ENCODE measurements around the gene MAGI2. TPM values are rescaled to one million over a fixed set of nuclear protein-coding genes. Genes with fewer than 3 reads are reported as not detected.

MAGI2 gene
- total and polyA plus RNA-seq, 2 of the 13 experiments (the other 11 are each of a cell fraction or from before 2014, with no cell fraction given), result 1.5 to 3.8 TPM

DNA sequence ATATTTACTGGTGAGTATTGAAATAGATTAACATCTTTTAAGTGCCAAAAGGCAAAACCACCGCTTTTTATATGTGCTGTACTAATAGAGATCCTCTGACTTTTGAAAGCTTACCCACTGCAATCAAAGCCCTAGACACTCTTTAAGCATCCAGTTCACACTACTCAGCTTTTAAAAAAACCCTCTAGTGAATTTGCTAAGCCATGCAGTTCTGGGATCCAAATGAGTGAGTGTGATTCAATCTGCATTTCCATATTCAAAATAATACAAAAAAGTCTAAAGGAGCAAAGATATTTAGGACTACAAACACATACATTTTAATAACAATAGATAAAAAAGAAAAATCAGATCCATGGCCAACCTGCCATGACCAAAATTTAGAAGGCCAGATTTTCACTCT lies 288.2 kb downstream of the MAGI2 start:
- intact Hi-C loops (cut with micrococcal nuclease; ENCODE audit: unreplicated experiment) (no loop called here), in situ Hi-C loops (cut with HindIII; ENCODE audit: extremely low pct_ligation_motif_present, low pct_unique_long_range_greater_than_20kb) (no loop called here)
- H3K4me3 ChIP-seq (replicated peaks in 1 of 3; ENCODE audit: insufficient read depth in 1 of 3, low read depth in 2 of 3, low read length in 3 of 3), result no peak overlapping the region
- H3K4me1 ChIP-seq (ENCODE audit: insufficient read depth, low read length), result no peaks in the 10 kb centered on the region
- POLR2A ChIA-PET, result no interaction called here
- no peaks in the 10 kb centered on the region for H3K36me3 ChIP-seq (replicated peaks in 1 of 2; ENCODE audit: control insufficient read depth in 1 of 2, insufficient read depth in 2 of 2, low read length in 2 of 2)
- ATAC-seq (no peak), FAIRE-seq (no peak), DNase-seq (ENCODE audit: low spot score) (no peak)
- no peak overlapping the region for H2AFZ ChIP-seq (ENCODE audit: low read length)
- 82% methylated on average over 1 of the region's 1 CpG for WGBS (ENCODE audit: low lambda C conversion rate)
- no peaks in the 10 kb centered on the region; the same call in 1 of the 2 replicates for H3K9me3 ChIP-seq (ENCODE audit: low read length)
- H3K27me3 ChIP-seq (ENCODE audit: control insufficient read depth in 1 of 2, insufficient read depth in 2 of 2, low read length in 2 of 2), result no peaks in the 10 kb centered on the region
- H4K20me1 ChIP-seq (ENCODE audit: insufficient read depth, low read length), result no peaks in the 10 kb centered on the region
- H3K27ac ChIP-seq (ENCODE audit: extremely low read length, insufficient read depth, low read length), result no peak overlapping the region
- TF ChIP-seq, protein P1, sequence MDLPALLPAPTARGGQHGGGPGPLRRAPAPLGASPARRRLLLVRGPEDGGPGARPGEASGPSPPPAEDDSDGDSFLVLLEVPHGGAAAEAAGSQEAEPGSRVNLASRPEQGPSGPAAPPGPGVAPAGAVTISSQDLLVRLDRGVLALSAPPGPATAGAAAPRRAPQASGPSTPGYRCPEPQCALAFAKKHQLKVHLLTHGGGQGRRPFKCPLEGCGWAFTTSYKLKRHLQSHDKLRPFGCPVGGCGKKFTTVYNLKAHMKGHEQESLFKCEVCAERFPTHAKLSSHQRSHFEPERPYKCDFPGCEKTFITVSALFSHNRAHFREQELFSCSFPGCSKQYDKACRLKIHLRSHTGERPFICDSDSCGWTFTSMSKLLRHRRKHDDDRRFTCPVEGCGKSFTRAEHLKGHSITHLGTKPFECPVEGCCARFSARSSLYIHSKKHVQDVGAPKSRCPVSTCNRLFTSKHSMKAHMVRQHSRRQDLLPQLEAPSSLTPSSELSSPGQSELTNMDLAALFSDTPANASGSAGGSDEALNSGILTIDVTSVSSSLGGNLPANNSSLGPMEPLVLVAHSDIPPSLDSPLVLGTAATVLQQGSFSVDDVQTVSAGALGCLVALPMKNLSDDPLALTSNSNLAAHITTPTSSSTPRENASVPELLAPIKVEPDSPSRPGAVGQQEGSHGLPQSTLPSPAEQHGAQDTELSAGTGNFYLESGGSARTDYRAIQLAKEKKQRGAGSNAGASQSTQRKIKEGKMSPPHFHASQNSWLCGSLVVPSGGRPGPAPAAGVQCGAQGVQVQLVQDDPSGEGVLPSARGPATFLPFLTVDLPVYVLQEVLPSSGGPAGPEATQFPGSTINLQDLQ (CRISPR knock-in tag; IDR thresholded peaks at IDR 0.05), result no peak
- TF ChIP-seq, protein P2, sequence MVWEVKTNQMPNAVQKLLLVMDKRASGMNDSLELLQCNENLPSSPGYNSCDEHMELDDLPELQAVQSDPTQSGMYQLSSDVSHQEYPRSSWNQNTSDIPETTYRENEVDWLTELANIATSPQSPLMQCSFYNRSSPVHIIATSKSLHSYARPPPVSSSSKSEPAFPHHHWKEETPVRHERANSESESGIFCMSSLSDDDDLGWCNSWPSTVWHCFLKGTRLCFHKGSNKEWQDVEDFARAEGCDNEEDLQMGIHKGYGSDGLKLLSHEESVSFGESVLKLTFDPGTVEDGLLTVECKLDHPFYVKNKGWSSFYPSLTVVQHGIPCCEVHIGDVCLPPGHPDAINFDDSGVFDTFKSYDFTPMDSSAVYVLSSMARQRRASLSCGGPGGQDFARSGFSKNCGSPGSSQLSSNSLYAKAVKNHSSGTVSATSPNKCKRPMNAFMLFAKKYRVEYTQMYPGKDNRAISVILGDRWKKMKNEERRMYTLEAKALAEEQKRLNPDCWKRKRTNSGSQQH (CRISPR knock-in tag; IDR thresholded peaks at IDR 0.05; ENCODE audit: low read depth), result no peak
- TF ChIP-seq HDAC6 (IDR thresholded peaks at IDR 0.05; ENCODE audit: low read depth, low read length) (no peak), MBD4 (IDR thresholded peaks at IDR 0.05; ENCODE audit: borderline replicate concordance, low read length) (no peak), ZNF772 (CRISPR knock-in tag; IDR thresholded peaks at IDR 0.05) (no peak)
- no TSS peak for BruUV-seq (replicated peaks)
- H3K79me2 ChIP-seq (ENCODE audit: insufficient read depth, low read length), result no peaks in the 10 kb centered on the region
- CTCF ChIA-PET (ENCODE audit: low intra/inter-chr PET ratio, low total read pairs), result no interaction called here
- H3K9ac ChIP-seq (ENCODE audit: insufficient read depth, low read depth, low read length), result no peak overlapping the region
- no peak overlapping the region for H3K4me2 ChIP-seq (ENCODE audit: low read depth, low read length)
